SH-SY5Y (cell line): Measurements from ENCODE around the gene FAM236B.
"Not testable (repeated sequence)": the region's sequence is repeated elsewhere in the genome, so short reads cannot be mapped to it uniquely, and the experiment has no call there.

Experiments used
- GATA2 ChIP-seq: IDR thresholded peaks from 2 replicates; pipeline ENCODE4 v1.6.1; 2011; ENCODE audit warnings: mild to moderate bottlenecking, low read depth, low read length
- GATA3 ChIP-seq: IDR thresholded peaks from 2 replicates; pipeline ENCODE4 v1.6.1; 2011; ENCODE audit warnings: low read depth, mild to moderate bottlenecking, low read length, moderate library complexity

GRCh38 chrX:72782560-72782959 lies at the start of gene FAM236B:
- not testable (repeated sequence) for TF ChIP-seq GATA3, GATA2
